Spinal cord (tissue), 10 donors: ENCODE data around the gene SLC4A4. TPM values are rescaled to one million over a fixed set of nuclear protein-coding genes. Genes with fewer than 3 reads are reported as not detected.

ENCODE experiments used
- DNase-seq, 6 donors: peaks; one replicate each; pipeline versions ENCODE4 v3.0.0 to v3.0.0-alpha.2; 2013 to 2015; ENCODE audit warnings: low spot score in 6 of 6, low read depth in 4 of 6
- H3K27ac ChIP-seq: one replicate; pipeline ENCODE4 v1.5.1; 2013; ENCODE audit warnings: low read depth, low read length, control low read depth
- H3K27me3 ChIP-seq: one replicate; pipeline ENCODE4 v1.6.1; 2013; ENCODE audit warnings: low read length; ENCODE audit not compliant: control insufficient read depth, insufficient read depth
- H3K36me3 ChIP-seq: one replicate; pipeline ENCODE4 v1.6.1; 2013; ENCODE audit warnings: low read length; ENCODE audit not compliant: control insufficient read depth, insufficient read depth
- H3K4me1 ChIP-seq: one replicate; pipeline ENCODE4 v1.6.1; 2013; ENCODE audit warnings: low read length; ENCODE audit not compliant: control insufficient read depth, insufficient read depth
- H3K4me3 ChIP-seq: one replicate; pipeline ENCODE4 v1.5.1; 2013; ENCODE audit warnings: low read depth, low read length, control low read depth
- H3K9me3 ChIP-seq: one replicate; pipeline ENCODE4 v1.6.1; 2013; ENCODE audit warnings: low read length; ENCODE audit not compliant: control insufficient read depth, insufficient read depth
- WGBS: methylation state at CpG from one replicate; pipeline ENCODE4 v1.1.5; 2013; ENCODE audit warnings: missing lambda C conversion rate; ENCODE audit not compliant: insufficient coverage; 5-methylcytosine and 5-hydroxymethylcytosine counted together
- polyA plus RNA-seq, 2 donors: library from polyadenylated mRNA; unstranded; fragments of 120-200 nt; gene quantifications; one replicate each; pipeline ENCODE4 v1.2.1, GENCODE V29; 2013; ENCODE audit not compliant: insufficient read length in 2 of 2
- total RNA-seq, 2 donors: library from RNA; depleted of rRNA in 1 of 2; stranded (reverse); fragments of 120-200 nt in 1 of 2; fragments of >200 nt in 1 of 2; gene quantifications; one replicate each; pipeline versions ENCODE4 v1.2.3 to v1.2.4, GENCODE V29; 2013 to 2014
- donor health status: healthy.

SLC4A4 gene
- total and polyA plus RNA-seq, 4 donors, result 67.2 to 111 (median 106) TPM

- Histone ChIP-seq H3K4me3 (no peak overlapping the region), H3K36me3 (no peaks in the 10 kb centered on the region), H3K9me3 (no peaks in the 10 kb centered on the region), H3K27ac (no peak overlapping the region), H3K27me3 (no peaks in the 10 kb centered on the region), H3K4me1 (no peaks in the 10 kb centered on the region)
- DNase-seq, result no peak
- no CpG with 5 or more reads among the region's 3 CpGs for WGBS
Measured at GRCh38 chr4:71348586-71348985, 9.8 kb downstream of the SLC4A4 start.

GRCh38 chr4:71355045-71355444 lies 16.2 kb downstream of the SLC4A4 start:
- Histone ChIP-seq H3K4me1 (no peaks in the 10 kb centered on the region), H3K9me3 (no peaks in the 10 kb centered on the region), H3K36me3 (no peaks in the 10 kb centered on the region), H3K27me3 (no peaks in the 10 kb centered on the region), H3K4me3 (no peak overlapping the region), H3K27ac (no peak overlapping the region)
- WGBS, result no CpG with 5 or more reads among the region's 1 CpG
- peak in 1 of 6 donors; percentile 14 for DNase-seq

- H3K9me3 ChIP-seq, result no peaks in the 10 kb centered on the region
- H3K4me1 ChIP-seq, result no peaks in the 10 kb centered on the region
- no peak overlapping the region for H3K4me3 ChIP-seq
- H3K36me3 ChIP-seq, result no peaks in the 10 kb centered on the region
- DNase-seq, result no peak
- no peaks in the 10 kb centered on the region for H3K27me3 ChIP-seq
- H3K27ac ChIP-seq, result no peak overlapping the region
Measured at GRCh38 chr4:71355971-71356370, 17.2 kb downstream of the SLC4A4 start.

GRCh38 chr4:71356924-71357663 lies 18.3 kb downstream of the SLC4A4 start:
- no peak for DNase-seq
- H3K27ac ChIP-seq, result no peak overlapping the region
- no peaks in the 10 kb centered on the region for H3K9me3 ChIP-seq
- 97% methylated on average over 3 of the region's 6 CpGs for WGBS
- H3K4me1 ChIP-seq, result no peaks in the 10 kb centered on the region
- H3K27me3 ChIP-seq, result no peaks in the 10 kb centered on the region
- no peak overlapping the region for H3K4me3 ChIP-seq
- H3K36me3 ChIP-seq, result no peaks in the 10 kb centered on the region

GRCh38 chr4:71360844-71361243 lies 22.0 kb downstream of the SLC4A4 start:
- Histone ChIP-seq H3K4me1 (no peaks in the 10 kb centered on the region), H3K9me3 (no peaks in the 10 kb centered on the region), H3K36me3 (no peaks in the 10 kb centered on the region), H3K27me3 (no peaks in the 10 kb centered on the region), H3K27ac (no peak overlapping the region), H3K4me3 (no peak overlapping the region)
- DNase-seq, result no peak
- WGBS, result 93% methylated on average over 9 of the region's 12 CpGs

GRCh38 chr4:71361476-71361875 lies 22.7 kb downstream of the SLC4A4 start:
- Histone ChIP-seq H3K36me3 (no peaks in the 10 kb centered on the region), H3K27ac (no peak overlapping the region), H3K27me3 (no peaks in the 10 kb centered on the region), H3K4me1 (no peaks in the 10 kb centered on the region), H3K9me3 (no peaks in the 10 kb centered on the region), H3K4me3 (no peak overlapping the region)
- no peak for DNase-seq

GRCh38 chr4:71366766-71367165 lies 27.9 kb downstream of the SLC4A4 start:
- peak in 1 of 6 donors; percentile 84 for DNase-seq
- WGBS, result 22% methylated on average over 1 of the region's 3 CpGs
- Histone ChIP-seq H3K36me3 (no peaks in the 10 kb centered on the region), H3K9me3 (no peaks in the 10 kb centered on the region), H3K27ac (no peak overlapping the region), H3K4me3 (no peak overlapping the region), H3K4me1 (peaks cover 3% of the 10 kb centered on the region), H3K27me3 (no peaks in the 10 kb centered on the region)

GRCh38 chr4:71367546-71367945 lies 28.7 kb downstream of the SLC4A4 start:
- H3K9me3 ChIP-seq, result no peaks in the 10 kb centered on the region
- H3K4me3 ChIP-seq, result no peak overlapping the region
- no peaks in the 10 kb centered on the region for H3K27me3 ChIP-seq
- no peak overlapping the region for H3K27ac ChIP-seq
- H3K36me3 ChIP-seq, result no peaks in the 10 kb centered on the region
- WGBS, result no CpG with 5 or more reads among the region's 2 CpGs
- peak in 2 of 6 donors; percentile 42 to 76 for DNase-seq
- peaks cover 3% of the 10 kb centered on the region for H3K4me1 ChIP-seq

- Histone ChIP-seq H3K4me3 (no peak overlapping the region), H3K4me1 (peaks cover 3% of the 10 kb centered on the region), H3K27me3 (no peaks in the 10 kb centered on the region), H3K36me3 (no peaks in the 10 kb centered on the region), H3K9me3 (no peaks in the 10 kb centered on the region), H3K27ac (no peak overlapping the region)
- WGBS, result 96% methylated on average over 9 of the region's 12 CpGs
- no peak for DNase-seq
Measured at GRCh38 chr4:71368906-71369305, 30.1 kb downstream of the SLC4A4 start.

- Histone ChIP-seq H3K9me3 (no peaks in the 10 kb centered on the region), H3K4me1 (peaks cover 3% of the 10 kb centered on the region), H3K36me3 (no peaks in the 10 kb centered on the region), H3K4me3 (no peak overlapping the region), H3K27ac (no peak overlapping the region), H3K27me3 (no peaks in the 10 kb centered on the region)
- no peak for DNase-seq
Measured at GRCh38 chr4:71369536-71369935, 30.7 kb downstream of the SLC4A4 start.
